ENCODE results near the gene TGM6. TPM values are rescaled to one million over a fixed set of nuclear protein-coding genes. Genes with fewer than 3 reads are reported as not detected.

The TGM6 gene
- polyA plus RNA-seq, 1 donor = not detected

- H3K27me3 ChIP-seq (ENCODE audit: control insufficient read depth, insufficient read depth, low read length) = no peaks in the 10 kb centered on the region
- no peaks in the 10 kb centered on the region for H3K36me3 ChIP-seq (ENCODE audit: control insufficient read depth, insufficient read depth, low read length)
- DNase-seq = no peak
- no peaks in the 10 kb centered on the region for H3K4me1 ChIP-seq (ENCODE audit: control insufficient read depth, insufficient read depth, low read length)
- H3K27ac ChIP-seq (ENCODE audit: low read length) = no peak overlapping the region
- H3K9me3 ChIP-seq (ENCODE audit: control insufficient read depth, low read depth, low read length) = peaks cover 4% of the 10 kb centered on the region
- WGBS (ENCODE audit: insufficient coverage, low lambda C conversion rate) = 100% methylated on average over 2 of the region's 2 CpGs
- H3K4me3 ChIP-seq (ENCODE audit: low read length) = no peak overlapping the region
Measured at GRCh38 chr20:2363187-2363586, 17.5 kb upstream of the TGM6 start.

GRCh38 chr20:2363587-2363986 lies 17.1 kb upstream of the TGM6 start:
- H3K27ac ChIP-seq (ENCODE audit: low read length) = no peak overlapping the region
- peaks cover 4% of the 10 kb centered on the region for H3K9me3 ChIP-seq (ENCODE audit: control insufficient read depth, low read depth, low read length)
- no peaks in the 10 kb centered on the region for H3K27me3 ChIP-seq (ENCODE audit: control insufficient read depth, insufficient read depth, low read length)
- DNase-seq = no peak
- 100% methylated on average over 1 of the region's 1 CpG for WGBS (ENCODE audit: insufficient coverage, low lambda C conversion rate)
- H3K36me3 ChIP-seq (ENCODE audit: control insufficient read depth, insufficient read depth, low read length) = no peaks in the 10 kb centered on the region
- H3K4me1 ChIP-seq (ENCODE audit: control insufficient read depth, insufficient read depth, low read length) = no peaks in the 10 kb centered on the region
- no peak overlapping the region for H3K4me3 ChIP-seq (ENCODE audit: low read length)

- no peak overlapping the region for H3K27ac ChIP-seq (ENCODE audit: low read length)
- H3K9me3 ChIP-seq (ENCODE audit: control insufficient read depth, low read depth, low read length) = peaks cover 4% of the 10 kb centered on the region
- no peaks in the 10 kb centered on the region for H3K36me3 ChIP-seq (ENCODE audit: control insufficient read depth, insufficient read depth, low read length)
- no peak for DNase-seq
- H3K27me3 ChIP-seq (ENCODE audit: control insufficient read depth, insufficient read depth, low read length) = no peaks in the 10 kb centered on the region
- H3K4me1 ChIP-seq (ENCODE audit: control insufficient read depth, insufficient read depth, low read length) = no peaks in the 10 kb centered on the region
- WGBS (ENCODE audit: insufficient coverage, low lambda C conversion rate) = no CpG with 5 or more reads among the region's 4 CpGs
- no peak overlapping the region for H3K4me3 ChIP-seq (ENCODE audit: low read length)
Measured at GRCh38 chr20:2364044-2364443, 16.7 kb upstream of the TGM6 start.

GRCh38 chr20:2365091-2365490 lies 15.6 kb upstream of the TGM6 start:
- peaks cover 4% of the 10 kb centered on the region for H3K9me3 ChIP-seq (ENCODE audit: control insufficient read depth, low read depth, low read length)
- 100% methylated on average over 1 of the region's 2 CpGs for WGBS (ENCODE audit: insufficient coverage, low lambda C conversion rate)
- DNase-seq = no peak
- no peaks in the 10 kb centered on the region for H3K4me1 ChIP-seq (ENCODE audit: control insufficient read depth, insufficient read depth, low read length)
- H3K27me3 ChIP-seq (ENCODE audit: control insufficient read depth, insufficient read depth, low read length) = peaks cover 3% of the 10 kb centered on the region
- no peak overlapping the region for H3K27ac ChIP-seq (ENCODE audit: low read length)
- no peaks in the 10 kb centered on the region for H3K36me3 ChIP-seq (ENCODE audit: control insufficient read depth, insufficient read depth, low read length)
- no peak overlapping the region for H3K4me3 ChIP-seq (ENCODE audit: low read length)

- no peak for DNase-seq
- peaks cover 7% of the 10 kb centered on the region for H3K27me3 ChIP-seq (ENCODE audit: control insufficient read depth, insufficient read depth, low read length)
- H3K4me1 ChIP-seq (ENCODE audit: control insufficient read depth, insufficient read depth, low read length) = no peaks in the 10 kb centered on the region
- H3K36me3 ChIP-seq (ENCODE audit: control insufficient read depth, insufficient read depth, low read length) = no peaks in the 10 kb centered on the region
- H3K4me3 ChIP-seq (ENCODE audit: low read length) = no peak overlapping the region
- no CpG with 5 or more reads among the region's 3 CpGs for WGBS (ENCODE audit: insufficient coverage, low lambda C conversion rate)
- peaks cover 4% of the 10 kb centered on the region for H3K9me3 ChIP-seq (ENCODE audit: control insufficient read depth, low read depth, low read length)
- H3K27ac ChIP-seq (ENCODE audit: low read length) = no peak overlapping the region
Measured at GRCh38 chr20:2365666-2366065, 15.0 kb upstream of the TGM6 start.

- DNase-seq = no peak
- H3K27ac ChIP-seq (ENCODE audit: low read length) = no peak overlapping the region
- WGBS (ENCODE audit: insufficient coverage, low lambda C conversion rate) = no CpG with 5 or more reads among the region's 1 CpG
- no peaks in the 10 kb centered on the region for H3K36me3 ChIP-seq (ENCODE audit: control insufficient read depth, insufficient read depth, low read length)
- peaks cover 24% of the 10 kb centered on the region for H3K27me3 ChIP-seq (ENCODE audit: control insufficient read depth, insufficient read depth, low read length)
- H3K4me1 ChIP-seq (ENCODE audit: control insufficient read depth, insufficient read depth, low read length) = no peaks in the 10 kb centered on the region
- no peak overlapping the region for H3K4me3 ChIP-seq (ENCODE audit: low read length)
- no peaks in the 10 kb centered on the region for H3K9me3 ChIP-seq (ENCODE audit: control insufficient read depth, low read depth, low read length)
Measured at GRCh38 chr20:2368621-2369020, 12.1 kb upstream of the TGM6 start.

GRCh38 chr20:2373098-2373497 lies 7.6 kb upstream of the TGM6 start:
- Histone ChIP-seq H3K27me3 (ENCODE audit: control insufficient read depth, insufficient read depth, low read length) (peaks cover 28% of the 10 kb centered on the region), H3K9me3 (ENCODE audit: control insufficient read depth, low read depth, low read length) (no peaks in the 10 kb centered on the region)

GRCh38 chr20:2374346-2375125 lies 6.2 kb upstream of the TGM6 start:
- 100% methylated on average over 1 of the region's 9 CpGs for WGBS (ENCODE audit: insufficient coverage, low lambda C conversion rate)
- H3K36me3 ChIP-seq (ENCODE audit: control insufficient read depth, insufficient read depth, low read length) = no peaks in the 10 kb centered on the region
- H3K9me3 ChIP-seq (ENCODE audit: control insufficient read depth, low read depth, low read length) = no peaks in the 10 kb centered on the region
- H3K4me3 ChIP-seq (ENCODE audit: low read length) = no peak overlapping the region
- no peaks in the 10 kb centered on the region for H3K4me1 ChIP-seq (ENCODE audit: control insufficient read depth, insufficient read depth, low read length)
- no peak overlapping the region for H3K27ac ChIP-seq (ENCODE audit: low read length)
- peaks cover 28% of the 10 kb centered on the region for H3K27me3 ChIP-seq (ENCODE audit: control insufficient read depth, insufficient read depth, low read length)
- no peak for DNase-seq

More at GRCh38 chr20:2373098-2373497, 7.6 kb upstream of the TGM6 start:
- H3K4me1 ChIP-seq (ENCODE audit: control insufficient read depth, insufficient read depth, low read length) = no peaks in the 10 kb centered on the region
- no peaks in the 10 kb centered on the region for H3K36me3 ChIP-seq (ENCODE audit: control insufficient read depth, insufficient read depth, low read length)
- H3K27ac ChIP-seq (ENCODE audit: low read length) = no peak overlapping the region
- DNase-seq = no peak
- no peak overlapping the region for H3K4me3 ChIP-seq (ENCODE audit: low read length)

- WGBS (ENCODE audit: insufficient coverage, low lambda C conversion rate) = no CpG with 5 or more reads among the region's 7 CpGs
- no peaks in the 10 kb centered on the region for H3K9me3 ChIP-seq (ENCODE audit: control insufficient read depth, low read depth, low read length)
- DNase-seq = no peak
Measured at GRCh38 chr20:2378893-2379292, 1.8 kb upstream of the TGM6 start.

GRCh38 chr20:2379511-2380229 lies 1.0 kb upstream of the TGM6 start:
- Histone ChIP-seq H3K27me3 (ENCODE audit: control insufficient read depth, insufficient read depth, low read length) (no peaks in the 10 kb centered on the region), H3K27ac (ENCODE audit: low read length) (no peak overlapping the region), H3K4me3 (ENCODE audit: low read length) (no peak overlapping the region), H3K4me1 (ENCODE audit: control insufficient read depth, insufficient read depth, low read length) (no peaks in the 10 kb centered on the region), H3K9me3 (ENCODE audit: control insufficient read depth, low read depth, low read length) (no peaks in the 10 kb centered on the region), H3K36me3 (ENCODE audit: control insufficient read depth, insufficient read depth, low read length) (no peaks in the 10 kb centered on the region)
- DNase-seq = no peak
- WGBS (ENCODE audit: insufficient coverage, low lambda C conversion rate) = no CpG with 5 or more reads among the region's 9 CpGs

More at GRCh38 chr20:2378893-2379292, 1.8 kb upstream of the TGM6 start:
- Histone ChIP-seq H3K27ac (ENCODE audit: low read length) (no peak overlapping the region), H3K4me3 (ENCODE audit: low read length) (no peak overlapping the region), H3K4me1 (ENCODE audit: control insufficient read depth, insufficient read depth, low read length) (no peaks in the 10 kb centered on the region), H3K27me3 (ENCODE audit: control insufficient read depth, insufficient read depth, low read length) (peaks cover 3% of the 10 kb centered on the region), H3K36me3 (ENCODE audit: control insufficient read depth, insufficient read depth, low read length) (no peaks in the 10 kb centered on the region)

Data from large intestine (tissue), 3 donors.